HG03520 (cell line): ENCODE measurements around the gene COL4A3.
"Not testable (repeated sequence)": the region's sequence is repeated elsewhere in the genome, so short reads cannot be mapped to it uniquely, and the experiment has no call there.

Source experiments
- ATAC-seq: cut with Tn5 transposase; IDR thresholded peaks from one replicate; pipeline ENCODE4 v1.9.1; 2021; ENCODE audit warnings: mild to moderate bottlenecking, moderate library complexity; ENCODE audit not compliant: unreplicated experiment

The COL4A3 gene

GRCh38 chr2:227205701-227206100 is 41.3 kb downstream of the COL4A3 start:
- ATAC-seq: no peak

DNA sequence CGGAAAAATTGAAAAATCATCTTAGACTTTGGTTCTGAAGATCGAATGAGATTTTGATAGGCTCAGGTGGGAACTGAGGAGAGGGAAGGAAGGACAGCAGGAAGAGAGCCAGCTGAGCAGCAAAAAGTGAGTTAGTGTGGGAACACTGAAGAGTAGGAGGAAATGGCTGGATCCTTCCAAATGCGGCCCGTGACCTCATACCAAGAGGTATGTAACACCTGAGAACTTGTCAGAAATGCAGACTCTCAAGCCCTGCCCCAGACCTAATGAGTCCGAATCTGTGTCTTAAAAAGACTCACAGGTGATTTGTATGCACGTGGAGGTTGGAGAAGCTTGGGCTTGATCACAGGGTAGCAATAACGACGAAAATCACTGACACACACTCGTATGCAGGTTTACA is 42.0 kb downstream of the COL4A3 start:
- no peak for ATAC-seq

DNA sequence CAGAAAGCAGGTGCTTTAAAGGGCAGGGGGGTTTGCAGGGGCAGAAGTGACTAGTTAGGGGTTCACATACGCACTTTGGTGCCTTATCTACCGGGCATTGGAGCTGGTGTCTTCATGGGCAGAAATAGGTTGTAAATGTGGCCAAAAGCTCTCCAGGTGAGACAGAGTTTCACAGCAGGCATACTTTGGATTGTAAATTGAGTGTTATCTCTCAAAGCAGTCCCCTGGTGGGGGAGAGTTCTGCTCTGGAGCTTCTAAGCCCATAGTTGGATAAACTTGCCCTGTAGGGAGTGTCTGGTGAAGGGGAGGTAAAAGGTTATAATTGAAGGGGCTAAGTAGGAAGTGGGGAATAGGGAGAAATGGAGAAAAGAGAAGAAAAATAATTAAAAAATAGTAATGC is 43.1 kb downstream of the COL4A3 start:
- ATAC-seq: no peak

GRCh38 chr2:227214622-227215041 is 50.2 kb downstream of the COL4A3 start:
- no peak for ATAC-seq

GRCh38 chr2:227219312-227220105 is 55.1 kb downstream of the COL4A3 start:
- no peak for ATAC-seq

DNA sequence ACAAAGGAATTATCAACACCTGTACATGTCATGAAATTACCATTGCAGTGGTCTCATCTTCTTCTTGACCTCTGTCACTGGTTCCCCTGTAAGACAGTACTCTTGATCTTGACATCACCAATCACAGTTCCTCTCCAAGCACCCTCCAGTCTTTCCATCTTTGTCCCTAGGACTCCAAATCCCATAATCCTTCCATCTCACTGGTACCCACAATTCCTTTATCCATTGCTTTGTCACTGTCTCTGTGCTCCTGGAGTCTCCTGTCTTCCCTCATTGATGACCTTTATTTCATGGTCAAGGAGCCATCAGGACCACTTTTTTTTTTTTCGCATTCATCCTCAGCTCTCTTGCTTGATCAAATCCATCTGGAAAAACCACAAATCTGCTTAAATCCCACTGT is 56.7 kb downstream of the COL4A3 start:
- ATAC-seq: no peak

GRCh38 chr2:227222292-227222691 is 57.9 kb downstream of the COL4A3 start:
- no peak for ATAC-seq

DNA sequence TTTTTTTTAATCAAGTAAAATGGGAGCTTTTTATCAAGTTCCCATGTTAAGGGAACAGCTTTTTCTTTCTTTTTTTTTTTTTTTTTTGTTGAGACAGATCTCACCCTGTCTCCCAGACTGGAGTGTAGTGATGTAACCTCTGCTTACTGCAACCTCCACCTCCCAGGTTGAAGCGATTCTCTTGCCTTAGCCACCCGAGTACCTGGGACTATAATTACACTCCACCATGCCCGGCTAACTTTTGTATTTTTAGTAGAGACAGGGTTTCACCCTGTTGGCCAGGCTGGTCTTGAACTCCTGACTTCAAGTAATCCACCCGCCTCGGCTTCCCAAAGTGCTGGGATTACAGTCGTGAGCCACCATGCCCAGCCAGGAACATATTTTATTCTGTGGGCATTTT is 61.2 kb downstream of the COL4A3 start:
- not testable (repeated sequence) for ATAC-seq

- ATAC-seq: no peak
Measured at GRCh38 chr2:227228061-227228667, 63.7 kb downstream of the COL4A3 start.

- no peak for ATAC-seq
Measured at GRCh38 chr2:227230151-227230550, 65.7 kb downstream of the COL4A3 start.

- no peak for ATAC-seq
Measured at GRCh38 chr2:227234429-227234828, 70.0 kb downstream of the COL4A3 start.

- ATAC-seq: no peak
Measured at GRCh38 chr2:227237786-227238185, 73.4 kb downstream of the COL4A3 start.

DNA sequence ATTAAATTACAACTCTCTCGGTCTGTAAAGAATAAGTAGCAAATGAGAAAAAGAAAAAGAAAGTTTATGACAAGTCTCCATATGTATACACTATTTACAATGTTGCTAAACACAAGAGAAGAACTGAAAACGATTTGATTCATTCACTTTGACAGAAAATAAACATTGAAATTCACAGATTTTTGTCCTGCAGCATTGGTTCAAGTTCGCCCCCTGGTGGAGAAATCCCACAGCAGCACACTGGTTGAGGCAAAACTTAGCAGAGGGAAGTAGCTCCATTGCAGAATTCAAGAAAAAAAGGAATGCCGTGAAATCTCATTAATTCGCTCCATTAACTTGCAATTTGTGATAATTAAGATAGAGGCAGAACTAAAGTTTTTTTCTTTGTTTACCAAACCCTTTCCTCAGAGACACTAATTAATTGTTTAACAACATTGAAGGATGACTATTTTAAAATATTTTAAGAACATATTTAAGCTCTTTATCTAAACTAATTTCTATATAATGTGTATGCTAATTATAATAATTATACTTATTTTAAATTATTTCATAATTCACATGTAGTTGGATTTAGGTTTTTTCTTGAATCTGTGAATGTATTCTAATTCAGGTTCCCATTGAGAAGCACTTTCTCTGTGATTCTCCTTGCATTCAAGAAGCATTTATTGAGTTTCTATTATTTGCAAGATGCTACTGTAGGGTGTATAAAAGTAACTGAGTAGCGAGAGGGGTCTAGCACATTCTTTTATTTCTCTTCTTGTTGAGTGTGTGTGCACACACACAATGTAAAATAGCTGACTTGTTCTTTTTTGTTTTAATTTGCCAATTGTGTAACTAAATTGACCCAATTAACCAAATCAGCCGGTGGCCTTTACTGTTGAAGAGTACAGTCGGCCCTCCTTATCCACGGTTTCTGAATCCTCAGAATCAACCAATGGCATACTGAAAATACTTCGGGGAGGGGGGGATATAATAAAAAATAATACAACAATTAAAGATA is 74.1 kb downstream of the COL4A3 start:
- ATAC-seq: no peak

- ATAC-seq: no peak
Measured at GRCh38 chr2:227241005-227241404, 76.6 kb downstream of the COL4A3 start.

DNA sequence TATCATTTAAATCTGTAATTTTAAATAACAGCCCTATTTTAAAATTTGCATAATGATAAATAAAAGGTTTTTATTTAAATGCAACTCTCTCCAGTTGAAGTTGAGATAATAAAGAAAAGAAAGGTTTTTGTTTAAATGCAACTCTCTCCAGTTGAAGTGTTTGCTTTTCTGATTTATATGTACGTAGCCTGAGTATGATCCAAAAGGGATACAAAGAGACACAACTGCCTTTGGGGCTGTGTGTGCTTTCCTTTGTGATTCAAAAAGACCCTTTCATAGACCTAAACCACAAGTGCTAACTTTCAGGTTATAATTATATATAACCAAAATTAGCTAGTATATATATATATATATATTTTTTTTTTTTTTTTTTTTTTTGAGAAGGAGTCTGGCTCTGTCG is 84.5 kb downstream of the COL4A3 start:
- ATAC-seq: no peak

DNA sequence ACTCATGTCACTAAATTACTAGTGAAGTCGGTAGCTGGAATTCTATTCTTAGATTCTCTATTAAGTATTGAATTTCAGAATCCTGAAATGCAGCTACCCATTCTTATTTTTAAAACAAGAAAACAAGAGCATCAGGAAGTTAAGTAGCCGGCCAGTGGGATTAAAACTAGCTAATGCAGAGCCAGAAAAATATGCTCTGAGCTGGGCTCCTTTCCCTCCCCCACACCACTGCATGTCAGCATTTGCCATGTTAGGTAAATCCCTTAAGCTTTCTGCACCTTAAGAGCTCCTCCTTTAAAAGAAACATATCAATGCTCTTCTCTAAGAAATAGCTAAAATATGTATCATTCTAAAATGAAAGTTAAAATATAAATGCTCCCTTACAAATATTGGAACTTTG is 88.4 kb downstream of the COL4A3 start:
- ATAC-seq: no peak

GRCh38 chr2:227256605-227257004 is 92.2 kb downstream of the COL4A3 start:
- no peak for ATAC-seq

DNA sequence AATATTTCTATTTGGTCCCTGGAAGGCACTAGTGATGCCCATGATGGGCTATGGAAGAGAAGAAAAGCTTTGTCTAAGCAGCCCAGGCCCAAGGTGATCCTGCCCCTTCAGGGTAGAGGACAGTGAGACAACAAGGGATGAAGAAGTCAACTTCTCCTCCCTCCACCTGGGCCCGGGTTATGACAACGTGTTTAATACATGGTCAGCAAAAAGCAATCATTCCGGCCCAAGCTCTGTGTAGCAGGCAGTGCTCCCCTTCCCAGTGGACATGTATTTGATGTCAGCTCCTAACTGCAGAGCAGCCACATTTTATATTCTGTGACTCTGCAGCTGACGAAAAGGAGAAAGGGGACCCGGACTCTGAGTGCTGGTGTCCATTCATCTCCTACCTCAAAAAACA is 93.4 kb downstream of the COL4A3 start:
- no peak for ATAC-seq

DNA sequence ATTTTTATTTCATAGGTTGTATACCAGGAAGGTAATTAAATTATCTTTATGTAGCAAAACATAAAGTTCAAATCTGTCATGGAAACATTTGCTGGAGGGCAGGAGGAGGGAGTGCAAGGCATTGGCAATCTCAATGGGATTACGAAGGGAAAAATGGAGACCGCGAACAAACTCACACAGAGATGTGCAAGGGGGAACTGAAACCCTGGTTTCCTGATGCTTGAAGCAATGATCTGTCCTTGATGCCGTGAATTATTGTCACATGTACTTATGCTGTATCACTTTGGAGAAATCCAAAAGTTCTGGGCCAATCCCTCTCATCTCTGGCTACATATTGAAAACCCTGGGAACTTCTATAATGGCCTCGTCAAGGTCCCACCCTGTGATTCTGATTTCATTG is 95.6 kb downstream of the COL4A3 start:
- ATAC-seq: no peak

DNA sequence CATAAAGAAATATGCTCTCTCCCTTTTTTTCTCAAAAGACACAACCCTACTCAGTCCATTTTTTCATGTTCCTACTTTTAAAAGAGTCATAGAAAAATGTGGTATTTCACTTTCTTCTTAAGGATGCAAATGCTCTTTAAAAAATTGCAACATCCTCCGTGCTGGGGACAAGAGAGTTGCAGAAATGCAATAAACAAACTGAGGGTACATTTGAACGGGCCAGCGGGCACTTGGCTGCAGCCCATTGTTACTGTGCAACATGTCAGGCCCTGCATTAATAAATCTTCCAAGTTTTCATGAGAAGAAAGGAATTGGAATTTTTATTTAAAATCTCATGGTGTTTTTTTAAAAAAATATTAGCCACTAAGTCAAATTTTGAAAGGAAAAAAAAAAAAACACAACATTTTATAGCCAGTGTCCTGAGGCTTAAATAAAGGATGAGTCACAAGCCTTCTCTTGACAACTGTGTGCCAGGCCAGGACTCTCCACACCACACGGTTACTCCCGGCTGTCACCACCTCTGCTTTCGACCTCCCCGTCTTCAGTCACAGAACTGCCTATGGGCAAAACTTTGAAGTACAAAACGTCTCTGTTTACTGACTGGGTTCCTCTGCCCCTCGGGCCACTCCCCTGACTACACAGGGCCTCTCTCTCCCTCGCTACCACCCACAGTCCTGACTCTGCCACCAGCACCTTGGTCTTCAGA is 103.1 kb downstream of the COL4A3 start:
- no peak for ATAC-seq

- no peak for ATAC-seq
Measured at GRCh38 chr2:227280895-227281294, 116.5 kb downstream of the COL4A3 start.
